ENCODE data around the gene THEMIS.

Gene THEMIS

GRCh38 chr6:127776320-127776719 is 124.5 kb downstream of the THEMIS start:
- Histone ChIP-seq H3K9me3 (ENCODE audit: low read depth, low read length) (0 out of 2 replicates have a peak, but pooled peaks cover 3% of the 10 kb centered on the region), H3K4me3 (no peak overlapping the region), H3K27ac (no peak overlapping the region), H3K9ac (ENCODE audit: insufficient read length) (no peak overlapping the region), H3K36me3 (ENCODE audit: insufficient read depth, low read length) (no peaks in the 10 kb centered on the region)
- DNase-seq (ENCODE audit: low read depth, low spot score), result no peak
- TF ChIP-seq POLR2AphosphoS5 (IDR thresholded peaks at IDR 0.05; ENCODE audit: borderline replicate concordance, low read depth, low read length), result no peak
- no peak for TF ChIP-seq FOXP2 (optimal IDR thresholded peaks at IDR 0.05; ENCODE audit: control extremely low read depth, extremely low read length, insufficient read depth)
- no peak for TF ChIP-seq EZH2 (IDR thresholded peaks at IDR 0.05)

- H3K27ac ChIP-seq, result no peak overlapping the region
- H3K36me3 ChIP-seq (ENCODE audit: insufficient read depth, low read length), result no peaks in the 10 kb centered on the region
- 0 out of 2 replicates have a peak, but pooled peaks cover 3% of the 10 kb centered on the region for H3K9me3 ChIP-seq (ENCODE audit: low read depth, low read length)
- H3K4me3 ChIP-seq, result no peak overlapping the region
- DNase-seq (ENCODE audit: low read depth, low spot score), result no peak
- TF ChIP-seq EZH2 (IDR thresholded peaks at IDR 0.05) (no peak), POLR2AphosphoS5 (IDR thresholded peaks at IDR 0.05; ENCODE audit: borderline replicate concordance, low read depth, low read length) (no peak), FOXP2 (optimal IDR thresholded peaks at IDR 0.05; ENCODE audit: control extremely low read depth, extremely low read length, insufficient read depth) (no peak)
- H3K9ac ChIP-seq (ENCODE audit: insufficient read length), result no peak overlapping the region
These were observed 125.5 kb downstream of the THEMIS start for GRCh38 chr6:127775371-127775770.

- no peak overlapping the region for H3K4me3 ChIP-seq
- no peaks in the 10 kb centered on the region for H3K36me3 ChIP-seq (ENCODE audit: insufficient read depth, low read length)
- 0 out of 2 replicates have a peak, but pooled peaks cover 3% of the 10 kb centered on the region for H3K9me3 ChIP-seq (ENCODE audit: low read depth, low read length)
- no peak overlapping the region for H3K27ac ChIP-seq
- no peak for TF ChIP-seq FOXP2 (optimal IDR thresholded peaks at IDR 0.05; ENCODE audit: control extremely low read depth, extremely low read length, insufficient read depth)
- TF ChIP-seq POLR2AphosphoS5 (IDR thresholded peaks at IDR 0.05; ENCODE audit: borderline replicate concordance, low read depth, low read length), result no peak
- H3K9ac ChIP-seq (ENCODE audit: insufficient read length), result no peak overlapping the region
- no peak for DNase-seq (ENCODE audit: low read depth, low spot score)
These were observed 132.1 kb downstream of the THEMIS start for GRCh38 chr6:127768745-127769144.

GRCh38 chr6:127768223-127768622 is 132.6 kb downstream of the THEMIS start:
- no peak overlapping the region for H3K27ac ChIP-seq
- no peak overlapping the region for H3K4me3 ChIP-seq
- 0 out of 2 replicates have a peak, but pooled peaks cover 3% of the 10 kb centered on the region for H3K9me3 ChIP-seq (ENCODE audit: low read depth, low read length)
- DNase-seq (ENCODE audit: low read depth, low spot score), result no peak
- no peaks in the 10 kb centered on the region for H3K36me3 ChIP-seq (ENCODE audit: insufficient read depth, low read length)
- no peak for TF ChIP-seq EZH2 (IDR thresholded peaks at IDR 0.05)
- no peak for TF ChIP-seq POLR2AphosphoS5 (IDR thresholded peaks at IDR 0.05; ENCODE audit: borderline replicate concordance, low read depth, low read length)
- no peak overlapping the region for H3K9ac ChIP-seq (ENCODE audit: insufficient read length)

- Histone ChIP-seq H3K9me3 (ENCODE audit: low read depth, low read length) (no peaks in the 10 kb centered on the region), H3K4me3 (no peak overlapping the region), H3K9ac (ENCODE audit: insufficient read length) (no peak overlapping the region), H3K36me3 (ENCODE audit: insufficient read depth, low read length) (no peaks in the 10 kb centered on the region), H3K27ac (no peak overlapping the region)
- DNase-seq (ENCODE audit: low read depth, low spot score), result no peak
- TF ChIP-seq POLR2AphosphoS5 (IDR thresholded peaks at IDR 0.05; ENCODE audit: borderline replicate concordance, low read depth, low read length) (no peak), FOXP2 (optimal IDR thresholded peaks at IDR 0.05; ENCODE audit: control extremely low read depth, extremely low read length, insufficient read depth) (no peak), EZH2 (IDR thresholded peaks at IDR 0.05) (no peak)
These were observed 134.9 kb downstream of the THEMIS start for GRCh38 chr6:127765949-127766348.

GRCh38 chr6:127762284-127762683 is 138.6 kb downstream of the THEMIS start:
- no peak overlapping the region for H3K9ac ChIP-seq (ENCODE audit: insufficient read length)
- 0 out of 2 replicates have a peak, but pooled peaks cover 3% of the 10 kb centered on the region for H3K9me3 ChIP-seq (ENCODE audit: low read depth, low read length)
- TF ChIP-seq FOXP2 (optimal IDR thresholded peaks at IDR 0.05; ENCODE audit: control extremely low read depth, extremely low read length, insufficient read depth) (no peak), EZH2 (IDR thresholded peaks at IDR 0.05) (no peak), POLR2AphosphoS5 (IDR thresholded peaks at IDR 0.05; ENCODE audit: borderline replicate concordance, low read depth, low read length) (no peak)
- no peak for DNase-seq (ENCODE audit: low read depth, low spot score)
- no peak overlapping the region for H3K4me3 ChIP-seq
- no peak overlapping the region for H3K27ac ChIP-seq
- no peaks in the 10 kb centered on the region for H3K36me3 ChIP-seq (ENCODE audit: insufficient read depth, low read length)

- Histone ChIP-seq H3K9me3 (ENCODE audit: low read depth, low read length) (0 out of 2 replicates have a peak, but pooled peaks cover 3% of the 10 kb centered on the region), H3K27ac (no peak overlapping the region), H3K36me3 (ENCODE audit: insufficient read depth, low read length) (no peaks in the 10 kb centered on the region), H3K9ac (ENCODE audit: insufficient read length) (no peak overlapping the region), H3K4me3 (no peak overlapping the region)
- TF ChIP-seq EZH2 (IDR thresholded peaks at IDR 0.05), result no peak
- no peak for TF ChIP-seq POLR2AphosphoS5 (IDR thresholded peaks at IDR 0.05; ENCODE audit: borderline replicate concordance, low read depth, low read length)
- no peak for TF ChIP-seq FOXP2 (optimal IDR thresholded peaks at IDR 0.05; ENCODE audit: control extremely low read depth, extremely low read length, insufficient read depth)
- no peak for DNase-seq (ENCODE audit: low read depth, low spot score)
These were observed 139.8 kb downstream of the THEMIS start for GRCh38 chr6:127761084-127761483.

- no peaks in the 10 kb centered on the region for H3K36me3 ChIP-seq (ENCODE audit: insufficient read depth, low read length)
- DNase-seq (ENCODE audit: low read depth, low spot score), result no peak
- no peak overlapping the region for H3K9ac ChIP-seq (ENCODE audit: insufficient read length)
- no peak overlapping the region for H3K27ac ChIP-seq
- no peaks in the 10 kb centered on the region for H3K9me3 ChIP-seq (ENCODE audit: low read depth, low read length)
- no peak overlapping the region for H3K4me3 ChIP-seq
- TF ChIP-seq POLR2AphosphoS5 (IDR thresholded peaks at IDR 0.05; ENCODE audit: borderline replicate concordance, low read depth, low read length), result no peak
These were observed 151.8 kb downstream of the THEMIS start for GRCh38 chr6:127749095-127749494.

- Histone ChIP-seq H3K27ac (no peak overlapping the region), H3K9ac (ENCODE audit: insufficient read length) (no peak overlapping the region), H3K4me3 (no peak overlapping the region), H3K9me3 (ENCODE audit: low read depth, low read length) (no peaks in the 10 kb centered on the region), H3K36me3 (ENCODE audit: insufficient read depth, low read length) (no peaks in the 10 kb centered on the region)
- TF ChIP-seq FOXP2 (optimal IDR thresholded peaks at IDR 0.05; ENCODE audit: control extremely low read depth, extremely low read length, insufficient read depth), result no peak
- no peak for TF ChIP-seq POLR2AphosphoS5 (IDR thresholded peaks at IDR 0.05; ENCODE audit: borderline replicate concordance, low read depth, low read length)
- TF ChIP-seq EZH2 (IDR thresholded peaks at IDR 0.05), result no peak
- DNase-seq (ENCODE audit: low read depth, low spot score), result no peak
These were observed 152.6 kb downstream of the THEMIS start for GRCh38 chr6:127748290-127748689.
